ENCODE measurements around the gene PEMT.
"Not testable (repeated sequence)": the region's sequence is repeated elsewhere in the genome, so short reads cannot be mapped to it uniquely, and the experiment has no call there.

PEMT gene

DNA sequence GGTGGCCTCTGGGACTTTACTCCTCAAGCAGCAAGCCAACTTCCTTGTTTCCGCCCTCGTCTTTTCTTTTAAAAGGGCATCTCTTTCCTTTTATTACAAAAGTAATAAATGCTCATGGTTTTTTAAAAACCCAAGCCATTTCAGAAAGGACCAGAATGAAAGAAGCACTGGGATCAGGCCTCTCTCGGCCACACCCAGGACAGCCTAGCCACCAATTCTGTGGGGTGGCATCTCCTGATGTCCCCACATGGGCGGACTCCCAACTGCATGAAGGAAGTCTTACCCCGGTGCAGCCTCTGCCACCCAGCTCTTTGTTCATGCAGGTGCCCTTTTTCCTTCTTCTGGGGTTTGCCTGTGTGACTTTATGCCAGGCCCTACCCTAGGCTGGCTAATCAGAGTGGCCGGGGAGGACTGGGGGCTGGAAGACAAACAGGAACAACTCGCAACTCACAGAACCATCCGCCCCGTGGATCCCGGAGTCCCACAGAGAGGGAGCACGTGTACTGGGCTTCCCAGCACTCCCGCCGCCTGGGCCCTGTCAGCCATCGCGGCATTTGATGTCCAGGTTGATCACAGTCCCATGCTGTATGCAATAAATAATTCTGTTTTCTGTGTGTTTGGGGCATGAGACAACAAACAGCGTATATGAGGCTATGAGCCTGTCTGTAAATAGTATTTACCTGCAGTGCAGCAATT is 92.8 kb downstream of the PEMT start:
- DNase-seq = no peak

GRCh38 chr17:17497845-17498520 is 93.5 kb downstream of the PEMT start:
- DNase-seq = no peak

- DNase-seq = no peak
Measured at GRCh38 chr17:17497065-17497844, 94.3 kb downstream of the PEMT start.

GRCh38 chr17:17496189-17497064 is 95.1 kb downstream of the PEMT start, which contains the start of gene RASD1:
RASD1 (minus strand) TSS chr17:17496395; CDS start chr17:17496181, 214 bp downstream.
- DNase-seq = no peak

GRCh38 chr17:17495536-17496188 is 95.8 kb downstream of the PEMT start:
- DNase-seq = no peak

DNA sequence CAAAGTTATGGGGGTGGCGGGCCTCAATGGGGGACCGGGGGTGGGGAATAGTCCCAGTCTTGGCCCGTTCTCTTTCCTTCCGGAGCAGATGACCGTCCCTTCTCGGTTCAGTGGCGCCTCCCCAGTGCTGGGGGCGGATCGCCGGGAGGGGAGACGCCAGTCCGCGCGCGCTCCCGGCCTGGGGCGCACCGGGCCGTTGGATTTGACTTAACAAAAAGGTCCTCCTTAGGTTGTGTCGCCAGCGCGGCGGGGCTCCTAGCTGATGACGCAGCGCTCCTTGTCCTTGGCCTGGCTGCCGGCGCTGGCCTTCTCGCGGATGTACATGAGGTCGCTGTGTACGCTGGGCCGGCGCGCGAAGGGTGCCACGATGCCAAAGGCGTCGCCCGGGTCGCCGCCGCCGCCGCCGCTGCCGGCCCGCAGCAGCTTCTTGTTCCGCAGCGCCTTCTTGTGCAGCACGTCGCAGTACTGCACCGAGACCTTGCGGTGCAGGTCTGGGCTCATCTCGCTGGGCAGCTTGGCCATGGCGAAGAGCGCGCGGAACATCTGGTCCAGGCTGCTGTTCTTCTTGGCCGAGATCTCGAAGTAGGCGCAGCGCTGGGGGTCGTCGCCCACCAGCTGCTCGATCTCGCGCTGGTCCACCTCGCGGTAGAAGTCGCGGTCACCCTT is 96.5 kb downstream of the PEMT start:
- no peak for DNase-seq

DNA sequence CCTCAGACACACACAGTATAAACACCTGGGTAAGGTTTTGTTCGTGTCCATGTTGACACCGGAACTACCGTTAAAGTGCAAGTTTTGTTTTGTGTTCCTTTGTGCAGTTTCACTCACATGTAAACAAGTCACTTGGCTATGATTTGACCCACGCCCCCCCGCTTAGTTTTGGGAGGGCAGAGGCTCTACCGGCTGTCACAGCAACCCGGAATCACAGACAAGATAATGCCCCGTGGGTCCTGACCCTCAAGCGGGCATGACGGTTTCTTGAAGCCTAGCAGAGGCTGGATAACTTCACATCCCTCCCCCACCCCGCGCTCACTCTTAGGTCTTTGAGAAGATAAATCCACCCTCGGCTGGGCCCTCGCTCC is 97.0 kb downstream of the PEMT start:
- no peak for DNase-seq

- no peak for DNase-seq
Measured at GRCh38 chr17:17493986-17494466, 97.5 kb downstream of the PEMT start.

DNA sequence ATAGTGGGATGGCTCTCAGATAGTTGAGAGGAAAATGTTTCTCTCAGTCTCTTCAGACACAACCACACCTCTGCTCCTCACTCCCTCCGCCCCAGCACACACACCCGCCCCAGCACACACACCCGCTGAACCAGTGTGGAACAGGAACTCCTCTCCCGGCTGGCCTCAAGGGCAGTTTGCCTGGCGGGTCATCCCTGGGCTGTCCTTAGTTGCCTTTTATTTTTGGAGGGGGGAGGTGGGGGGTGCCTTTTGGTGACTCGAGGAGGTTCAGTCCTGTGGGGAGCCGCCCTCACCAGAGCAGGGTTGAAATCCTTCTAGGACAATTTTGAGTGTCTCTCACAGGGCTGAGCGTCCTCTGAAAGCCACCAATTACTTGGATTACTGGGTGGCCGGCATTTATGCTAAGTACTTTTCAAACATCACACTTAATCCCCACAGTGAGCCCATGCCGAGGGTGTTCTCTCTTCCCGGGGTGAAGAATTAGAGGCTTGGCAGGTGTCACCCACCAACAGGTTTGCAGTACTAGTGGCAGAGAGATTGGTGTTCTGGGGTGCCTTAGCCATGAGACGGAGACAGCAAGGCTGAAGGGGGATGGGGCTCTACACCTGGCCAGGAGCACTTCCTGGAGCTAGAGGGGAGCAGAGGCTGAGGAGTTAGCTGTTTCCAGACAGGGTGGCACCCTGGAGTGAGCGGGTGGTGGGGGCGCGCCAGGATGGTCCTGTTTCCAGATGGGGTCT is 98.1 kb downstream of the PEMT start:
- DNase-seq = no peak

- DNase-seq = no peak
Measured at GRCh38 chr17:17492571-17492970, 98.9 kb downstream of the PEMT start.

DNA sequence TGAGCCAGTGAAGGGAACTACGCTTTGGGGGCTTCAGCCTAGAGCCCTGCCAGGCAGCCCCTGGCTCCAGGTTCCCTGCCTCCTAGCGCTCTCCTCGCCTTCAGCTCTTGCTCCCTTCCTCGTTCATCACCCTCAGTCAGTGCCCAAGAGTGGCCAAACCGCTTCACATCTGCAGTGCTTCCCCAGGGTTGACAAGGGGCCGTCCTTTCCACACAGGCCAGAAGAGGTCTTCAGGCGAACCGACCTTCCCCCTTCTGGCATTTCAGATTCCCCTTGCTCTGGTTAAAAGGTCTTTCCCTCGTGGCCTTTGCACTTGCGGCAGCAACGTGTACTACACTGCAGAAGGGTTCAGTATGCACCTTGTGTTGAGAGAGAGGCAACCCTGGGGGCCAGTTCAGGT is 99.4 kb downstream of the PEMT start:
- DNase-seq = no peak

- no peak for DNase-seq
Measured at GRCh38 chr17:17491546-17491988, 99.9 kb downstream of the PEMT start.

DNA sequence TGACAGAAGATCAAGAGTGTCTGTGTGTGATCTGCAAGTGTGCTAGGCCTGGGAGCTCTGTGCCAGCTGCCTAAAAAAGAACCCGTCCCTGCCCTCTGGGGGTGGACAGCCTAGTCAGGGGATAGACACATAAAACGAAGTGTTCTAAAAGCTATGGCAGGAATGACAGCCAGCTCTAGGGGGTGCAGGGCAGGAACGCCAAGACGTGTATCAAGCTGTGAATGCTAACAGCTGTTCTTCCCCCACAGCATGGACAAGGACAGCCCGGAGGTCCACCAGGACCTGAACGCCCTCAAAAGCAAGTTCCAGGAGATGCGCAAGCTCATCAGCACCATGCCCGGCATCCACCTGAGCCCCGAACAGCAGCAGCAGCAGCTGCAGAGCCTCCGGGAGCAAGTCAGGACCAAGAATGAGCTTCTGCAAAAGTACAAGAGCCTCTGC is 100.5 kb downstream of the PEMT start:
- no peak for DNase-seq

DNA sequence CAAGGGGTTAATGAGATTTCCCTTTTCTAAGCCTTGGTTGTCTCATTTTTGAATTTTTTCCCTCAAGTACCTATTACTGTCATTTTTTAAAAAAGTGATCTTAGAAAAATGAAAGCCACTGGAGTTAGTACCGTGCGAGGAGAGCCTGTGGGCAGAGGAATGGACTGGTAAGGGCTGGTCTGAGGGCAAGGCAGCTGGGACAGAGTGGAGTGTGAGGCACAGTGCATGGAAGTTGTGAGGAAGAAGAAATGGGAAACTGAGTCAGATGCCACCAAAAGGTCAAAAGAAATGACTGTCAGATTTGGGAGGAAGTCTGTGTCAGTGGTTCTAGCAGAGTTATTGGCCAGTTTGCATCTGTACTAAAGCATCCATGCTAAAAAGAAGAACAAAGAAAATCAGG is 103.5 kb downstream of the PEMT start:
- DNase-seq = no peak

DNA sequence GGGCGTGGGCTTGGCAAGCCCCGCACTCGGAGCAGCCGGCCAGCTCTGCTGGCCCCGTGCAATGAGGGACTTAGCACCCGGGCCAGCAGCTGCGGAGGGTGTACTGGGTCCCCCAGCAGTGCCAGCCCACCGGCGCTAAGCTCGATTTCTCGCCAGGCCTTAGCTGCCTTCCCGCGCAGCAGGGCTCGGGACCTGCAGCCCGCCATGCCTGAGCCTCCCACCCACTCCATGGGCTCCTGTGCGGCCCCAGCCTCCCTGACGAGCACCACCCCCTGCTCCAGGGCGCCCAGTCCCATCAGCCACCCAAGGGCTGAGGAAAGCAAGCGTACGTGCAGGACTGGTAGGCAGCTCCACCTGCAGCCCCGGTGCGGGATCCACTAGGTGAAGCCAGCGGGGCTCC is 105.1 kb downstream of the PEMT start:
- not testable (repeated sequence) for DNase-seq

- no peak for DNase-seq
Measured at GRCh38 chr17:17485420-17485819, 106.1 kb downstream of the PEMT start.

DNA sequence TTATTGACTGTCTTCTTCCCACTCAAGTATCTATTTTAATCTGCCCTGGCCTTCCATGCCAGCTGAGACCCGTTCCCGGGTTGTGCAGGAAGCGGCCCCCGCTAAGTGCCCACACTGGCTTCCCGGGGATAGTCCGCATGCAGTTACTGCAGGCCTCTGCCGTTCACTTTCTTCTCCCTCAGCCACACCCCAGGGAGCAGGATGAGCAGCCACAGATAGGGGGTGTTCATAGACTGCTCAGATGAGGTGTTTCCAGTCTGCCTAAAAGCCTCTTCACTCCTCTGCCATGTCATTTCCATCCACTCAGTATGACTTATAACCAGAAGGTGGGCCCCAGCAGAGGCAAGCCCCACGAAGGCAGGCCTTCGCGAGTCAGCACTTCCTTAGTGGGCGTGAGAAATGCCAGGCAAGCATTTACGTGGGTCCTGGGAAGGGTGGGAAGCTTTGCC is 107.0 kb downstream of the PEMT start:
- DNase-seq = peak; percentile 42

- DNase-seq = no peak
Measured at GRCh38 chr17:17481860-17482259, 109.6 kb downstream of the PEMT start.

DNA sequence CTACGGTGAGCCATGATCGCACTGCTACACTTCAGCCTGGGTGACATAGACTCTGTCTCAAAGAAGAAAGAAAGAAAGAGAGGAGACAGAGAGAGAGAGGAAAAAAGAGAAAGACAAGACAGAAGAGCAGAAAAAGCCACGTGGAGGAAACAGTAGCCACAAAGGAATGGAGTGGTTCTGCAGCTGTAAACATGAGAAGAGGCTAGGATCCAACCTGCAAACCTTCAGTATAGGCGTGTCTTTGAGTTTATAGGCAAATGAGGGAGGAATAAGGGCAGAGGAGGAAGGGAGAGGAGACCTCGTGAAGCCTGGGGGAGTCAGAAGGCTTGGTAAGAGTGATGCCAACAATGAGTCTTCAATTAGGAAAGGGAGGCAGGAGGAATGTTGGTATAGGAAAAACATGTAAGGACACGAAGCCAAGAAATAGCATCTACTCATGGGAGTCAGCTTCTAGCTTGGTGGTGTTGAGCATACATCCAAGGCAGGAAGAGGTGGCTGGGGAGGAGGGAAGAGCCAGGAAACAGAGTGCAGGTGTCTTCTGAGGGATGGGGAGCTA is 110.8 kb downstream of the PEMT start:
- no peak for DNase-seq

- no peak for DNase-seq
Measured at GRCh38 chr17:17479209-17479608, 112.3 kb downstream of the PEMT start.
